Measurements from ENCODE around the gene ADCYAP1.

The ADCYAP1 gene

GRCh38 chr18:924987-925386 lies 20.3 kb downstream of the ADCYAP1 start:
- TF ChIP-seq POLR2AphosphoS5 (IDR thresholded peaks at IDR 0.05; ENCODE audit: low read depth, low read length) (no peak), REST (IDR thresholded peaks at IDR 0.05; ENCODE audit: insufficient read depth in 1 of 2, low read depth in 2 of 2, low read length in 2 of 2) (no peak), SIN3A (IDR thresholded peaks at IDR 0.05; ENCODE audit: borderline replicate concordance, insufficient read depth, low read length) (no peak), FOXP2 (optimal IDR thresholded peaks at IDR 0.05; ENCODE audit: borderline replicate concordance, extremely low read depth, extremely low read length, insufficient read depth) (no peak), TAF1 (IDR thresholded peaks at IDR 0.05; ENCODE audit: borderline replicate concordance, insufficient read depth, low read length) (no peak)

- TF ChIP-seq POLR2AphosphoS5 (IDR thresholded peaks at IDR 0.05; ENCODE audit: low read depth, low read length), result no peak
- no peak for TF ChIP-seq REST (IDR thresholded peaks at IDR 0.05; ENCODE audit: insufficient read depth in 1 of 2, low read depth in 2 of 2, low read length in 2 of 2)
- TF ChIP-seq SIN3A (IDR thresholded peaks at IDR 0.05; ENCODE audit: borderline replicate concordance, insufficient read depth, low read length), result no peak
- TF ChIP-seq TAF1 (IDR thresholded peaks at IDR 0.05; ENCODE audit: borderline replicate concordance, insufficient read depth, low read length), result no peak
- no peak for TF ChIP-seq FOXP2 (optimal IDR thresholded peaks at IDR 0.05; ENCODE audit: borderline replicate concordance, extremely low read depth, extremely low read length, insufficient read depth)
These were observed 22.3 kb downstream of the ADCYAP1 start for GRCh38 chr18:926946-927345.

GRCh38 chr18:933082-933481 lies 28.4 kb downstream of the ADCYAP1 start:
- TF ChIP-seq TAF1 (IDR thresholded peaks at IDR 0.05; ENCODE audit: borderline replicate concordance, insufficient read depth, low read length), result no peak
- TF ChIP-seq POLR2AphosphoS5 (IDR thresholded peaks at IDR 0.05; ENCODE audit: low read depth, low read length), result no peak
- TF ChIP-seq SIN3A (IDR thresholded peaks at IDR 0.05; ENCODE audit: borderline replicate concordance, insufficient read depth, low read length), result no peak
- TF ChIP-seq REST (IDR thresholded peaks at IDR 0.05; ENCODE audit: insufficient read depth in 1 of 2, low read depth in 2 of 2, low read length in 2 of 2), result no peak
- TF ChIP-seq FOXP2 (optimal IDR thresholded peaks at IDR 0.05; ENCODE audit: borderline replicate concordance, extremely low read depth, extremely low read length, insufficient read depth), result no peak

- TF ChIP-seq SIN3A (IDR thresholded peaks at IDR 0.05; ENCODE audit: borderline replicate concordance, insufficient read depth, low read length), result no peak
- no peak for TF ChIP-seq FOXP2 (optimal IDR thresholded peaks at IDR 0.05; ENCODE audit: borderline replicate concordance, extremely low read depth, extremely low read length, insufficient read depth)
- no peak for TF ChIP-seq REST (IDR thresholded peaks at IDR 0.05; ENCODE audit: insufficient read depth in 1 of 2, low read depth in 2 of 2, low read length in 2 of 2)
- no peak for TF ChIP-seq POLR2AphosphoS5 (IDR thresholded peaks at IDR 0.05; ENCODE audit: low read depth, low read length)
- no peak for TF ChIP-seq TAF1 (IDR thresholded peaks at IDR 0.05; ENCODE audit: borderline replicate concordance, insufficient read depth, low read length)
These were observed 30.0 kb downstream of the ADCYAP1 start for GRCh38 chr18:934518-935133.

Data from PFSK-1 (cell line).